ENCODE results near the gene GRAMD1A.
"Not testable (repeated sequence)": the region's sequence is repeated elsewhere in the genome, so short reads cannot be mapped to it uniquely, and the experiment has no call there.

GRCh38 chr19:35051268-35051667, 51.1 kb downstream of the GRAMD1A start:
- TF ChIP-seq CBFB (CRISPR knock-in tag; IDR thresholded peaks at IDR 0.05); GABPA (tag; conservative IDR thresholded peaks at IDR 0.05; ENCODE audit: low read depth); CHCHD3 (CRISPR knock-in tag; IDR thresholded peaks at IDR 0.05); ZNF311 (CRISPR knock-in tag; IDR thresholded peaks at IDR 0.05); ZBTB5 (IDR thresholded peaks at IDR 0.05); CTCF (IDR thresholded peaks at IDR 0.05 in 2 of 3, conservative IDR thresholded peaks at IDR 0.05 in 1 of 3; ENCODE audit: insufficient read depth in 2 of 3, low read depth in 1 of 3, low read length in 3 of 3); NCOA1 (IDR thresholded peaks at IDR 0.05; ENCODE audit: low read depth); ZNF24 (IDR thresholded peaks at IDR 0.05); FOXP4 (CRISPR knock-in tag; IDR thresholded peaks at IDR 0.05; ENCODE audit: borderline replicate concordance); TEAD1 (CRISPR knock-in tag; IDR thresholded peaks at IDR 0.05); TCFL5 (CRISPR knock-in tag; conservative IDR thresholded peaks at IDR 0.05); ZNF551 (CRISPR knock-in tag; IDR thresholded peaks at IDR 0.05); CEBPB (tag; IDR thresholded peaks at IDR 0.05): not testable (repeated sequence)
